Neural crest cell (in vitro differentiated cells): ENCODE measurements around the gene CD4. TPM values are rescaled to one million over a fixed set of nuclear protein-coding genes. Genes with fewer than 3 reads are reported as not detected.
A peak's percentile ranks its signal among the peaks of the same experiment; 100 is the strongest.

ENCODE experiments used
- DNase-seq: peaks from one replicate; pipeline ENCODE4 v3.0.0; 2021; ENCODE audit warnings: low read depth, mixed read lengths, low spot score
- H3K27ac Mint-ChIP-seq: one replicate; pipeline ENCODE4 v1.8.0; 2021; ENCODE audit warnings: mild to moderate bottlenecking, mixed read lengths; ENCODE audit not compliant: unreplicated experiment
- H3K27me3 Mint-ChIP-seq: 2 replicates; pipeline ENCODE4 v1.8.0; 2021; ENCODE audit warnings: low read depth, mild to moderate bottlenecking, mixed read lengths
- H3K36me3 Mint-ChIP-seq: 2 replicates; pipeline ENCODE4 v1.8.0; 2021; ENCODE audit warnings: low read depth, mild to moderate bottlenecking, mixed read lengths
- H3K4me1 Mint-ChIP-seq: 2 replicates; pipeline ENCODE4 v1.8.0; 2021; ENCODE audit warnings: mixed read lengths
- H3K4me3 Mint-ChIP-seq: one replicate; pipeline ENCODE4 v1.8.0; 2021; ENCODE audit warnings: mild to moderate bottlenecking, mixed read lengths
- H3K9me3 Mint-ChIP-seq: 2 replicates; pipeline ENCODE4 v1.8.0; 2021; ENCODE audit warnings: mixed read lengths
- total RNA-seq: library from RNA; stranded (reverse); gene quantifications from 2 replicates; pipeline ENCODE4 v1.2.1, GENCODE V29; 2021
- TF ChIP-seq, protein P1 (sequence below): fragments of 200-600 bp; sonication (generic); conservative IDR thresholded peaks from 2 replicates; pipeline ENCODE4 v1.5.0; 2021; ENCODE audit warnings: antibody characterized with exemption, mild to moderate bottlenecking

Gene CD4
- total RNA-seq, 1 donor from 2014 or later, result 4.1 TPM

DNA sequence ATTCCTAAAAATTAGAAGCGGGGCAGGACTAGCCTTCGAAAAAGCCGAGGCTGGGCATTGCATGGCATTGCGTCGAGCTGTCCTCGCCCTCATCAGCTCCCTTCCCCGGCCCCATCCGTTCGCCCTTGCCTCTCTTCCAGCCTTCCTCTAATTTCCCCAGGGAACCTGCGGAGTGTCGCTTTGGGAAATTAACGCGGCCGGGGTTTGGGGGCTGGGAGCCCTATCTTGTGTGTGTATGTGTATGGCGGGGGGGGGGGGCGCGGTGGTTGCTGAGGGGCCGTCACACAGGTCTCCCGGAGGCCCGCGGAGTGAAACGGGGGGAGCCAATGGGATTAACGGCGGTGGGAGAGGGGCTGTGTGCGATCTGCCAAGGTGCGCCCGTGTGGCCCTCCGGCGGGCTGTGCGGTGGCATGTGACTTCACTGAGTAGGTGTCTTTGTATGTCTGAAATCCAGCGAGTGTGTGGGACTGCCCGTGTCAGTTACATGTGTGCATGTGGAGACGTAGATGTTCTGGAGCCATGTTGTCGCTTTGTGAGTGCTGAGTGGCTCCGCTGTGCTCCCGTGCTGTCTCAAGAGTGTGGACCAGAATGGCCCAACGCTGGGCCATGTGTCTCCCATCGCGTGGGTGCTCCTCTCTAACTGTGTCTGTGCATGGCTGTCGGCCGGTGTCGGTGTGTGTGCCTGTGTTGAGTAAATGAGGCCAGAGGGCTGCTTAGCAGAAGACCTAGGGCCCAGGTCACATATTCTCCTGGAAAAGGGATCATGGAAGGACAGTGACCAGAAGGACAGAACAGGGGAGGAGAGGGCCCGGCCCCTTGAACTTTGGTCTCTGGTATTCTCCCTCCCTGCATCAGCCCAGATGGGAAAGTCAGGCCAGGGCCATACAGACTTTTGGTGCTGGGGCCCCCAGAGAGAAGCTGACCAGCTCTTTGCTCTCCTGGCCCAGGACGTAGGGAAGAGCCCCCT, 21.7 kb upstream of the CD4 start:
- Mint-ChIP-seq H3K36me3 (peaks cover 11% of the 10 kb centered on the region), H3K9me3 (peaks cover 2% of the 10 kb centered on the region), H3K4me3 (peak overlapping the region; percentile 98), H3K27ac (peak overlapping the region; percentile 98), H3K4me1 (peaks cover 76% of the 10 kb centered on the region), H3K27me3 (peaks cover 9% of the 10 kb centered on the region)
- DNase-seq, result no peak
- TF ChIP-seq, protein P1, sequence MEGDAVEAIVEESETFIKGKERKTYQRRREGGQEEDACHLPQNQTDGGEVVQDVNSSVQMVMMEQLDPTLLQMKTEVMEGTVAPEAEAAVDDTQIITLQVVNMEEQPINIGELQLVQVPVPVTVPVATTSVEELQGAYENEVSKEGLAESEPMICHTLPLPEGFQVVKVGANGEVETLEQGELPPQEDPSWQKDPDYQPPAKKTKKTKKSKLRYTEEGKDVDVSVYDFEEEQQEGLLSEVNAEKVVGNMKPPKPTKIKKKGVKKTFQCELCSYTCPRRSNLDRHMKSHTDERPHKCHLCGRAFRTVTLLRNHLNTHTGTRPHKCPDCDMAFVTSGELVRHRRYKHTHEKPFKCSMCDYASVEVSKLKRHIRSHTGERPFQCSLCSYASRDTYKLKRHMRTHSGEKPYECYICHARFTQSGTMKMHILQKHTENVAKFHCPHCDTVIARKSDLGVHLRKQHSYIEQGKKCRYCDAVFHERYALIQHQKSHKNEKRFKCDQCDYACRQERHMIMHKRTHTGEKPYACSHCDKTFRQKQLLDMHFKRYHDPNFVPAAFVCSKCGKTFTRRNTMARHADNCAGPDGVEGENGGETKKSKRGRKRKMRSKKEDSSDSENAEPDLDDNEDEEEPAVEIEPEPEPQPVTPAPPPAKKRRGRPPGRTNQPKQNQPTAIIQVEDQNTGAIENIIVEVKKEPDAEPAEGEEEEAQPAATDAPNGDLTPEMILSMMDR, result no peak

DNA sequence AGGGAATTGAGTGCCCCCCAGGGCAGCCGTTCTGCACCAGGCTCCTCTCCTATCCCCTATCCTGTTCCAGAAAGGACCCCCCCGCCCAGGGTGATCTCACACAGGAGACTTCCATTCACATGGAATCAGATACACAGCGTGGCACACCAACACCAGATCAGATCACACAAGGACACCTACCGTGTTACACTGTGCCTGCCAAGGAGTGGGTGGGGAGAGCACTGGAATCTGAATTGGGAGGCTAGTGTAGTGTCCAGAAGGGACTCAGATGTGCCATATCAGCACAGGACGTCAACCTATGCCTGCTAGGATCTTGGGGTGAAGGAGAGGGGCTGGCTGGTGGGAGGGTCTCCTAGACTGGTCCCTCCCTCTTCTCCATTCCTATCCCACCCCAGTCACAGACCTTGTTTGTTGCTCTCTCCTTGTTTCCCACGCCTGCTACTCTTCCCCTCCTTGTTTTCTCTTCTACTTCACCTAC, 20.9 kb upstream of the CD4 start:
- peaks cover 12% of the 10 kb centered on the region for H3K27me3 Mint-ChIP-seq
- H3K4me3 Mint-ChIP-seq, result peak overlapping the region; percentile 98
- H3K36me3 Mint-ChIP-seq, result peaks cover 11% of the 10 kb centered on the region
- TF ChIP-seq, protein P1, result no peak
- H3K27ac Mint-ChIP-seq, result peak overlapping the region; percentile 98
- peaks cover 70% of the 10 kb centered on the region for H3K4me1 Mint-ChIP-seq
- peaks cover 2% of the 10 kb centered on the region for H3K9me3 Mint-ChIP-seq
- DNase-seq, result no peak

DNA sequence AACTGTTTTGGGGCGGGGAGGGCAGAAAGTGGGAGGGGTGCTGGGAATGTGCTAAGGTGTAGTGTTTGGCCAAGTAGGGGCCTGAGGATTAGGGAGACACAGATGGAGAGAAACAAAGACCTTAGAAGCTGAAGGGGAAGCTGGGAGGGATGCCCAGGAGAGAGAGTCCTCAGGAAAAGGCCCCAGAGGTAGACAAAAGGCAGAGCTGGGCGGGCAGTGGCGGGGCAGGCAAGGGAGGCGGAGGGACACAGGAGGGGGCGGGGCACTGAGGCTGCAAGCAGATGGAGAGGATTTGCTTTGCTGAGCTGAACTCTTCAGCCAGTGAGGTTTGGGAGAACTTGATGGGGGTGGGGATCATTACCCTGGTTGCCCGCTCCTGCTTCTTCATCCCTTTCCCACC, 20.3 kb upstream of the CD4 start:
- Mint-ChIP-seq H3K4me1 (peaks cover 65% of the 10 kb centered on the region), H3K4me3 (peak overlapping the region; percentile 98), H3K9me3 (peaks cover 2% of the 10 kb centered on the region), H3K27ac (peak overlapping the region; percentile 98), H3K36me3 (peaks cover 11% of the 10 kb centered on the region), H3K27me3 (peaks cover 12% of the 10 kb centered on the region)
- DNase-seq, result peak; percentile 63
- TF ChIP-seq, protein P1, result no peak

DNA sequence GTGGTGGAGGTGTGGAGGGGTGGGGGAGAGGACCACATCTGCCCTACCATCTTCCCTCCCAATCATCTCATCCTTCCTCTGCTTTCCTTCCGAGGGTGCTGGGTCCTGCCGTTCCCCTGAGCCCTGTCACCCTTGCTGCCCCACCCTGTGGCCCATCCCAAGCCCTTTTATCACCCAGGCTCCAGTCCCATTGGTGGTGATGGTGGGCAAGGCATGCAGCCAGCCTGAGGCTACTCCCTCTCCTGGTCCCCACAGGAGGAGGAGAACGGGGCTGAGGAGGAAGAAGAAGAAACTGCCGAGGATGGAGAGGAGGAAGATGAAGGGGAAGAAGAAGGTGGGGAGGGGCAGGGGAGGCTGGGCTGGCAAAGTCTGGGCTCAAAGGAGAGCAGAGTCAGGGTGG, 19.7 kb upstream of the CD4 start:
- Mint-ChIP-seq H3K27me3 (peaks cover 16% of the 10 kb centered on the region), H3K36me3 (peaks cover 12% of the 10 kb centered on the region), H3K4me3 (peak overlapping the region; percentile 57), H3K27ac (no peak overlapping the region), H3K9me3 (no peaks in the 10 kb centered on the region), H3K4me1 (peaks cover 60% of the 10 kb centered on the region)
- DNase-seq, result no peak
- TF ChIP-seq, protein P1, result no peak

DNA sequence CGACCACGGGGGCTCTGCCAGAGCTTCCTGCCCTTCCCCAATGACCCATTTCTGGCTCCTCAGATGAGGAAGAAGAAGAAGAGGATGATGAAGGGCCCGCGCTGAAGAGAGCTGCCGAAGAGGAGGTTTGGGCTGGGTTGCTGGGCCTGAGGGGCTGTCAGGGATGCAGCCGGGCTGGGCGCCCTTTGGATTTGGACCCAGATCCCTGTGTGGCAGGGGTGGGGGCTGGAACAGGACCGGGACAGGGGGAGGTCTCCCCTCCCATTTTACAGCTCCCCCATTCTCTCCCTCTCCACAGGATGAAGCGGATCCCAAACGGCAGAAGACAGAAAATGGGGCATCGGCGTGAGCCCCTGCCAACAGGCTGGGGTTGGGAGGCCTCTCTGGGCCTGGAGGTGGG, 19.2 kb upstream of the CD4 start:
- H3K4me1 Mint-ChIP-seq, result peaks cover 58% of the 10 kb centered on the region
- H3K9me3 Mint-ChIP-seq, result no peaks in the 10 kb centered on the region
- H3K36me3 Mint-ChIP-seq, result peaks cover 16% of the 10 kb centered on the region
- H3K27ac Mint-ChIP-seq, result no peak overlapping the region
- TF ChIP-seq, protein P1, result no peak
- DNase-seq, result no peak
- H3K4me3 Mint-ChIP-seq, result peak overlapping the region; percentile 57
- H3K27me3 Mint-ChIP-seq, result peaks cover 18% of the 10 kb centered on the region
